Prostate gland (tissue), 2 donors: ENCODE measurements around the gene HDAC1. TPM values are rescaled to one million over a fixed set of nuclear protein-coding genes. Genes with fewer than 3 reads are reported as not detected.

Experiments
- DNase-seq: peaks from one replicate; pipeline ENCODE4 v3.0.0-alpha.2; 2019; ENCODE audit warnings: low spot score
- H3K27ac ChIP-seq, 2 donors: fragments of 200-600 bp; sonication (generic); 2 replicates each; pipeline ENCODE4 v1.5.1; 2017 to 2019
- H3K27me3 ChIP-seq: fragments of 200-600 bp; sonication (generic); replicated peaks from 2 replicates; pipeline ENCODE4 v1.5.1; 2019; ENCODE audit not compliant: insufficient read depth
- H3K36me3 ChIP-seq, 2 donors: fragments of 200-600 bp; sonication (generic); 1 replicate in 1 of 2; 2 replicates in 1 of 2; pipeline versions ENCODE4 v1.5.1 to v1.8.1; 2017 to 2019
- H3K4me1 ChIP-seq: fragments of 200-600 bp; sonication (generic); replicated peaks from 2 replicates; pipeline ENCODE4 v1.5.1; 2019
- H3K4me3 ChIP-seq, 2 donors: fragments of 200-600 bp; sonication (generic); 2 replicates each; pipeline ENCODE4 v1.5.1; 2017 to 2019
- H3K9me3 ChIP-seq: fragments of 200-600 bp; sonication (generic); 2 replicates; pipeline ENCODE4 v1.5.1; 2017
- CTCF ChIP-seq, 4 experiments: fragments of 200-600 bp in 2 of 4; fragments of 450-650 bp in 2 of 4; sonication (generic) in 2 of 4; IDR thresholded peaks; 1 replicate in 3 of 4; 2 replicates in 1 of 4; pipeline ENCODE4 v1.5.1; 2016 to 2019; ENCODE audit warnings: antibody characterized with exemption in 4 of 4, mild to moderate bottlenecking in 2 of 4, moderate library complexity in 2 of 4
- POLR2A ChIP-seq: fragments of 450-650 bp; IDR thresholded peaks from one replicate; pipeline ENCODE4 v1.6.1; 2016; ENCODE audit warnings: antibody characterized with exemption, mild to moderate bottlenecking
- POLR2AphosphoS5 ChIP-seq: sonication (generic); formaldehyde crosslinking; IDR thresholded peaks from one replicate; pipeline ENCODE4 v1.6.1; 2017; ENCODE audit warnings: antibody characterized with exemption
- WGBS: methylation state at CpG from one replicate; pipeline ENCODE4 v1.1.5; 2018; 5-methylcytosine and 5-hydroxymethylcytosine counted together
- intact Hi-C: fragments of 100-400 bp; cut with DNase I; formaldehyde crosslinking; loops from one replicate; pipeline ENCODE4 v1.14.2; 2022
- total RNA-seq, 2 donors: library from RNA; depleted of rRNA; stranded (reverse); fragments of >200 nt; gene quantifications; one replicate each; pipeline ENCODE4 v1.1.0, GENCODE V29; 2016

The HDAC1 gene
- total RNA-seq, 2 donors from 2014 or later, result 85.8 to 98.0 TPM

GRCh38 chr1:32335535-32335789 is 43.6 kb downstream of the HDAC1 start:
- H3K4me3 ChIP-seq, result peak overlapping the region; percentile 78 to 79
- WGBS, result 5% methylated on average over 11 of the region's 34 CpGs
- peaks cover 6% of the 10 kb centered on the region for H3K4me1 ChIP-seq
- intact Hi-C loops, result no loop called here
- H3K36me3 ChIP-seq, result peaks cover 0 to 13% of the 10 kb centered on the region in 2 donors
- no peak for DNase-seq
- H3K9me3 ChIP-seq, result no peaks in the 10 kb centered on the region
- TF ChIP-seq POLR2AphosphoS5 (no peak), CTCF (IDR thresholded peaks at IDR 0.05) (no peak), POLR2A (no peak)
- H3K27me3 ChIP-seq, result no peaks in the 10 kb centered on the region
- H3K27ac ChIP-seq, result peak overlapping the region; percentile 75 to 82

- Histone ChIP-seq H3K4me1 (peaks cover 6% of the 10 kb centered on the region), H3K9me3 (no peaks in the 10 kb centered on the region), H3K27me3 (no peaks in the 10 kb centered on the region), H3K27ac (peak within 1 kb of the TSS; percentile 75 to 82), H3K4me3 (peak within 1 kb of the TSS; percentile 78 to 79), H3K36me3 (peaks cover 0 to 13% of the 10 kb centered on the region in 2 donors)
- WGBS, result under 1% methylated on average over 75 of the region's 95 CpGs
- intact Hi-C loops, result no loop called here
- peak; percentile 80 for DNase-seq
- TF ChIP-seq CTCF (IDR thresholded peaks at IDR 0.05) (peak in 1 of 4 experiments; percentile 11), POLR2AphosphoS5 (peak; percentile 74), POLR2A (peak; percentile 84)
Observed at GRCh38 chr1:32335790-32336590, 44.1 kb downstream of the HDAC1 start, which contains the start of gene MARCKSL1. TSS of gene MARCKSL1 (minus strand) at chr1:32336233. CDS start at chr1:32336033, 200 bp downstream.

GRCh38 chr1:32336591-32336932 is 44.7 kb downstream of the HDAC1 start:
- intact Hi-C loops, result no loop called here
- TF ChIP-seq CTCF (IDR thresholded peaks at IDR 0.05), result no peak
- no peak for TF ChIP-seq POLR2AphosphoS5
- no peak for TF ChIP-seq POLR2A
- peak overlapping the region; percentile 75 to 82 for H3K27ac ChIP-seq
- DNase-seq, result no peak
- H3K9me3 ChIP-seq, result no peaks in the 10 kb centered on the region
- WGBS, result 55% methylated on average over 15 of the region's 15 CpGs
- peak overlapping the region; percentile 78 to 79 for H3K4me3 ChIP-seq
- H3K36me3 ChIP-seq, result peaks cover 0 to 10% of the 10 kb centered on the region in 2 donors
- H3K27me3 ChIP-seq, result no peaks in the 10 kb centered on the region
- H3K4me1 ChIP-seq, result peaks cover 6% of the 10 kb centered on the region

GRCh38 chr1:32336963-32337675 is 45.2 kb downstream of the HDAC1 start:
- Histone ChIP-seq H3K27me3 (no peaks in the 10 kb centered on the region), H3K27ac (no peak overlapping the region), H3K9me3 (no peaks in the 10 kb centered on the region), H3K36me3 (peaks cover 0 to 6% of the 10 kb centered on the region in 2 donors), H3K4me3 (no peak overlapping the region), H3K4me1 (peaks cover 3% of the 10 kb centered on the region)
- WGBS, result 69% methylated on average over 8 of the region's 8 CpGs
- intact Hi-C loops, result no loop called here
- TF ChIP-seq CTCF (IDR thresholded peaks at IDR 0.05), result no peak
- no peak for TF ChIP-seq POLR2AphosphoS5
- no peak for TF ChIP-seq POLR2A
- DNase-seq, result no peak
